Measurements from ENCODE around the gene CFAP58.

The CFAP58 gene, protein sequence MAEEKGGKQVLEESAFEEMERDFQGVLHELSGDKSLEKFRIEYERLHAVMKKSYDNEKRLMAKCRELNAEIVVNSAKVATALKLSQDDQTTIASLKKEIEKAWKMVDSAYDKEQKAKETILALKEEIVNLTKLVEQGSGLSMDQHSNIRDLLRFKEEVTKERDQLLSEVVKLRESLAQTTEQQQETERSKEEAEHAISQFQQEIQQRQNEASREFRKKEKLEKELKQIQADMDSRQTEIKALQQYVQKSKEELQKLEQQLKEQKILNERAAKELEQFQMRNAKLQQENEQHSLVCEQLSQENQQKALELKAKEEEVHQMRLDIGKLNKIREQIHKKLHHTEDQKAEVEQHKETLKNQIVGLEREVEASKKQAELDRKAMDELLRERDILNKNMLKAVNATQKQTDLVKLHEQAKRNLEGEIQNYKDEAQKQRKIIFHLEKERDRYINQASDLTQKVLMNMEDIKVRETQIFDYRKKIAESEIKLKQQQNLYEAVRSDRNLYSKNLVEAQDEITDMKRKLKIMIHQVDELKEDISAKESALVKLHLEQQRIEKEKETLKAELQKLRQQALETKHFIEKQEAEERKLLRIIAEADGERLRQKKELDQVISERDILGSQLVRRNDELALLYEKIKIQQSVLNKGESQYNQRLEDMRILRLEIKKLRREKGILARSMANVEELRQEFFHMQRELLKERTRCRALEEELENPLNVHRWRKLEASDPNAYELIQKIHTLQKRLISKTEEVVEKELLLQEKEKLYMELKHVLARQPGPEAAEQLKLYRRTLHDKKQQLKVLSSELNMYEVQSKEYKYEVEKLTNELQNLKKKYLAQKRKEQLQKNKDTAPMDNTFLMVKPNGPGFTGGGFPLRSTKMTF

DNA sequence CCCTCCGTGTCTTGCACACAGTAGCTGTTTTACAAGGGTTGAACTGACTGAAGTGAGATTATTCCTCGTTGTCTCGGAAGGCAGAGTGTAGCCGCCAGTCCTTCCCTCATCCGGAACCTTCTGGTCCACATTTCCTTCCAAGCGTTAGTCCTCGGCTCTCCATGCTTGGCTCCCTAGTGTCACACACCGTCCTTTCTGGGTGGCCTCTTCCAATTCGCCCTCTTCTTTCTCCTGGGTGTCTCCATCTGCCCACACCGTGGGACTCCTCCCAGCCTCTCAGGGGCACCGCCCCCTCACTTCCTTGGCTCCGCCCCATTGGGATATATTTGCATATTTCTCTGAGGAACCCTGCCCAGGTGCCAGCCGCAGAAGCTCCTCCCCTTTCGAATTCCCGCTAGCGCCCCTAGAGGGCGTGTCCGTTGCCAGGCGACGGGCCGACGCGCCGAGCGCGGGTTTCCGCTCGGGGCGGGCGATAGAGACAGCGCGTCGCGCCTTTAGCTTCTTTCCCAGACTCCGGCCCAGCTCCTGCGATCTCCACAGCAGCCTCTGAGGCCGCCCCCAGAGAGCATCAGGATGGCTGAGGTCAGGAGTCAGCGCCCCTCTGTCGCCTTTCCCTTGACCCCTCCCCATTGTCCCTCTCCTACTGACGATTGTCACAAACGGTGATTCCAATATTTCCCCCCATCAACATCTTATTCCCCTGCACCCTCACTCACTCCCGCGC lies at the start of gene CFAP58:
Gene CFAP58 (plus strand): TSS at position 509 of the 724 bp plus-strand sequence. CDS start 65 bp downstream, at position 574.
- TF ChIP-seq ZFX (IDR thresholded peaks at IDR 0.05; ENCODE audit: borderline replicate concordance) = no peak
- TF ChIP-seq, protein P1, sequence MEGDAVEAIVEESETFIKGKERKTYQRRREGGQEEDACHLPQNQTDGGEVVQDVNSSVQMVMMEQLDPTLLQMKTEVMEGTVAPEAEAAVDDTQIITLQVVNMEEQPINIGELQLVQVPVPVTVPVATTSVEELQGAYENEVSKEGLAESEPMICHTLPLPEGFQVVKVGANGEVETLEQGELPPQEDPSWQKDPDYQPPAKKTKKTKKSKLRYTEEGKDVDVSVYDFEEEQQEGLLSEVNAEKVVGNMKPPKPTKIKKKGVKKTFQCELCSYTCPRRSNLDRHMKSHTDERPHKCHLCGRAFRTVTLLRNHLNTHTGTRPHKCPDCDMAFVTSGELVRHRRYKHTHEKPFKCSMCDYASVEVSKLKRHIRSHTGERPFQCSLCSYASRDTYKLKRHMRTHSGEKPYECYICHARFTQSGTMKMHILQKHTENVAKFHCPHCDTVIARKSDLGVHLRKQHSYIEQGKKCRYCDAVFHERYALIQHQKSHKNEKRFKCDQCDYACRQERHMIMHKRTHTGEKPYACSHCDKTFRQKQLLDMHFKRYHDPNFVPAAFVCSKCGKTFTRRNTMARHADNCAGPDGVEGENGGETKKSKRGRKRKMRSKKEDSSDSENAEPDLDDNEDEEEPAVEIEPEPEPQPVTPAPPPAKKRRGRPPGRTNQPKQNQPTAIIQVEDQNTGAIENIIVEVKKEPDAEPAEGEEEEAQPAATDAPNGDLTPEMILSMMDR (IDR thresholded peaks at IDR 0.05) = peak; percentile 81
- H3K27ac ChIP-seq = no peak within 1 kb of the TSS

DNA sequence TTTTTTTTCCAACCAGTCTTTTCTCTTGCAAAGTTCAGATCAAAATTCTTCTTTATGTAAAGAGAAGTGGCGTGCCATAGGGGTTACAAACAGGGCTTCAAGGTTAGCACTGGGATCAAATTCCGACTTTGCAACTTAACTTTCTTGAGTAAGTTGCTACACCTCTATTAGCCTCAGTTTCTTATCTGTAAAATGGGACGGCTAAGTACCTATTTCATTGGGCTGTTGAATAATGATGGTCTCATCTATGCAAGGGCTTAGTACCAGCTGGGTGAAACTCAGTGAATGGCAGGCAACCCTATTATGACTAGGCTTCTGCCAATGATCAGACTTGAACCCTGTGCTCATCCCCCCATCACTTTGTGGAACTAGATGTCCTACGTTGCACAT lies 49.3 kb upstream of the CFAP58 start:
- no peak overlapping the region for H3K27ac ChIP-seq
- TF ChIP-seq ZFX (IDR thresholded peaks at IDR 0.05; ENCODE audit: borderline replicate concordance) = no peak
- TF ChIP-seq, protein P1 (IDR thresholded peaks at IDR 0.05) = no peak

DNA sequence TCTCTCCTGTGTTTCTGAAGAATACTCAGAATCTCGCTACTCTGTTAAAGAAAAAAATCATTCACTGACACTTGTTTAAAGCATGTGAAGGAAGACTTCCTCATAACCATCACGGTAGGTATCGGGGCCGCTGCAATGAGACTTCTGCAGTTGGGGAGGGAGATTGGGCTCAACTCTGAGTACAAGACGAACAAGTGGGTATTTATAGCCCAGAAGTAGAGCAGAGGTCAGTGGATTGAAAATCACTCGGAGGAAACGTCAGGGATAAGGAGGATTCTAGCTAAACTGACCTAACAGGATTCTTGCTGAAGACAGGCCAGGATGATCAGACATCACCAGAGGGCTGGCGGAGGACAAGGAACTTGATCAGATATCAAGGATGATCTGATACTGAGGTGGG lies 48.7 kb upstream of the CFAP58 start:
- TF ChIP-seq ZFX (IDR thresholded peaks at IDR 0.05; ENCODE audit: borderline replicate concordance) = no peak
- TF ChIP-seq, protein P1 (IDR thresholded peaks at IDR 0.05) = no peak
- H3K27ac ChIP-seq = no peak overlapping the region

DNA sequence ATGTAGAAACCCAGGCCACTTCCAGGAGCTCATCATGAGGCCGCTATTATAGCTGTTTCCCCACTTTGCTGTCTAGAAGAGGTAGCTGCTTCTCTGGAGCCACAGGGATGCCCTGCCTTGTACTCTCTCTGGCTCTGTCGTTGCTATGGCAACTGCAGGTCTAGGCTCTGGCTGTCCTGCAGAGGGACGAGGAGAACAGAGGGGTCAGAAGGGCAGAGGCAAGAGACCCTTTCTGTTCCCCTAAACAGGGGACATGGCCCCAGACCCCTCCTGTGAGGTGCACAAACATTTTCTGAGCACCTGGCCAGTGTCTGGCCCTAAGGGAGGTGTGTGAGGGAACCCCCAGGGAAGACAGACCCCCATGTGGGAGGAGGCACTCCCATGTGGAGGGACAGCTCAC lies 46.7 kb upstream of the CFAP58 start:
- no peak overlapping the region for H3K27ac ChIP-seq
- TF ChIP-seq, protein P1 (IDR thresholded peaks at IDR 0.05) = no peak
- TF ChIP-seq ZFX (IDR thresholded peaks at IDR 0.05; ENCODE audit: borderline replicate concordance) = no peak

DNA sequence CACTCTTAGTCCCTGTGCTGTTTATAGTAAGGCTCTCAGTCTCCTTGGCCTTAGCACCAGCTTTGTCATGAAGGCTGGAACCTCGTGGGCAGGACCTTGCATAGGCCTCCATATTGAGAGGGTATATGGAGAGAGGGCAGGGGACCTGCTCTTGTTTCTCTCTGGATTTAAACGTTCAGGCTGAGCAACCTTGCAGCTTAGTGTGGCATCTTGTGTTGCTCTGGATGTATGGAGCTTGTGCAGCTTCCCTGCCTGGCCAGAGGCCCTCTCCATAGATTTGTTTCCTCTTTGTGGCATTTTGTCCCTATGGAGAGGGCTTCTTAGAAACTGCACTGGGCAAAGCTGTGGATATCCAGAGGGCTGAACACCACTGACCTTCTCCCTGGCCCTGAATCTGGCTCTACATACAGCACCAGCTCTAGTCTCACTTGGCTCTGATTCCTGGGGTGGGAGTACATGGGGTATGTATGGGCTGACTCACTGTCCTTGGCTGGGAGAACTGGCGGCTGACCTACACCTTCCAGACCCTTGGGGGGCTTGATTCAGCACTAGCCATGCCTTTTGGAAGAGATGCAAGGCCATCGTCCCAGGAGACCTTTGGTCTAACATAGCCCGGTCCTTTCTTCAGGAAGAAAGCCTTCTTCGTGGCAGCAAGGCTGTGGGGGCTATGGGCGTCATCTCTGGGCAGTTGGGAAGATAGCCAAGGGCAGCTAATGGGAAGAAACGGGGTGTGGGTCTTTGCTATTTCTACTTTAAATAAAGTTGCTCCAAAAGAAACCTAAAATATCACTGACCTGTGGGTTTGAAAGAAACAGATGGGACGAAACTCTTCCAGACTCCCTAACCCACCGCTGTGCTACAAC lies 45.8 kb upstream of the CFAP58 start:
- TF ChIP-seq, protein P1 (IDR thresholded peaks at IDR 0.05) = no peak
- TF ChIP-seq ZFX (IDR thresholded peaks at IDR 0.05; ENCODE audit: borderline replicate concordance) = no peak
- no peak overlapping the region for H3K27ac ChIP-seq

DNA sequence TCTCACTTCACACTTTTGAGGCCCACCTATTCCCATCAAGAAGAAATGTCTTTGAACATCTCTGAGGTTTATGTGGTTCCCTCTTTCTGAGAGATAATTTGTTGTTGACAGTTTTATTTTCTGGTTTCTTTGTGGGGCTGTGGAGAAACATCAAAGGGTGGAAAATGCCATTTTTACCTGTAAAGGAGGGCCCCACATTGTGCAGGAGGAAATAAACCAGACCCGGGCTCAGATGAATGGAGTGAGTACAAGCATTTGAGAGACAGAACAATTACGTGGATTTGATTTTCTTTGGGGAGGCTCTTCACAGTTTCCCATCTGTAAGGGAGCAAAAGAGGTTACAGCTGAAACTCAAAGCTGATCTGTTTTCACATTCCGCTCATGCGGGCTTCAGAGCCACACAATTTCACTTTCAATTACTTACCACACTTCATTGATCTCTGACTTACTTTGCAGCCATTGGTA lies 45.2 kb upstream of the CFAP58 start:
- no peak overlapping the region for H3K27ac ChIP-seq
- TF ChIP-seq, protein P1 (IDR thresholded peaks at IDR 0.05) = no peak
- TF ChIP-seq ZFX (IDR thresholded peaks at IDR 0.05; ENCODE audit: borderline replicate concordance) = no peak
